HG03575 (cell line): ENCODE data around the gene TSPYL2.

Experiments
- ATAC-seq: cut with Tn5 transposase; IDR thresholded peaks from one replicate; pipeline ENCODE4 v1.9.1; 2021; ENCODE audit not compliant: unreplicated experiment, insufficient number of reproducible peaks, low FRiP score; ENCODE audit errors: extremely low read depth

The TSPYL2 gene

DNA sequence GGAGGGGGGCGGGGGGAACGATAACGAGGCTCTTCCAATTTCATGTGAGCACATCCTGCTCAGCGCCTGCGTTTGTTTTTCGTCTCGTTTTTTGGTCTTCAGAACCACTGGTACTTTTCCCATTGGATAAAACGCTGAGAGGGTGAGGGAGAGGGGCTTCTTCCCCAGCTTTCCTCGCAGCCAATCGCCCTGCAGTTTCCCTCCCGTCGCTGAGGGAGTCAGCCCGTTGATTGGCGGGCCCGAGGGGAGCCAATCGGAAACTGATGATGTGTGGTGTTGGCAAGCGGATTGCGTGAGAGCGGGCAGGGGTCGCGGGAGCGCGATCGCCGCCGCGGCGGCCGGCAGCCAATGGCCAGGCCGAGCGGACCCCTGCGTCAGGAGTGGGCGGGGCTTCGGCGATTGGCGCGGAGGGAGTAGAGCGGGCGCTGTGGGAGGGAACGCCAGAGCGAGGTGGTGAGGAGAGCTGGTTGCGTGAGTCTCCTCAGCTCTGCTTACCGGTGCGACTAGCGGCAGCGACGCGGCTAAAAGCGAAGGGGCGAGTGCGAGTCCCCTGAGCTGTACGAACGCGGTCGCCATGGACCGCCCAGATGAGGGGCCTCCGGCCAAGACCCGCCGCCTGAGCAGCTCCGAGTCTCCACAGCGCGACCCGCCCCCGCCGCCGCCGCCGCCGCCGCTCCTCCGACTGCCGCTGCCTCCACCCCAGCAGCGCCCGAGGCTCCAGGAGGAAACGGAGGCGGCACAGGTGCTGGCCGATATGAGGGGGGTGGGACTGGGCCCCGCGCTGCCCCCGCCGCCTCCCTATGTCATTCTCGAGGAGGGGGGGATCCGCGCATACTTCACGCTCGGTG is at the start of gene TSPYL2:
Gene TSPYL2 (plus strand): TSS at position 443 of the 848 bp plus-strand sequence. CDS start 132 bp downstream, at position 575.
- ATAC-seq, result peak; percentile 61

GRCh38 chrX:53036149-53036548 is 46.0 kb upstream of the TSPYL2 start:
- no peak for ATAC-seq

DNA sequence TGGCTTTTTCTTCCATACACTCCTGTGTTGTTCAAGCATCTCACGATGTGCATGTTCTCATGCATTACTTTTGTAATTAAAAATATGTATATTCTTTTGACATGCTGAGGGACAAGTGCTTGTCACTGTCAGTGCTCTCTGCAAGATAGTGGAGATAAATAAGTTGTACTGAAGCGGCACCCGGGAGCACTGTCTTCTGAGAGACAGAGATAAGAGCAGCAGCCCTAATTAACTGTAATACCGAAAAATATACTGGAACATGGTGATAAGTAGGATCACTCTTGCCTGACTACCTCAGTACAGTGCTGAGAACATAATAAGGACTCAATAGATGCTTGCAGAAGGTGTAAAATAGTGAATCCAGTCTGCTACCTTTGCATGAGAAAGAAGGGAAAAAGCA is 42.9 kb upstream of the TSPYL2 start:
- no peak for ATAC-seq

DNA sequence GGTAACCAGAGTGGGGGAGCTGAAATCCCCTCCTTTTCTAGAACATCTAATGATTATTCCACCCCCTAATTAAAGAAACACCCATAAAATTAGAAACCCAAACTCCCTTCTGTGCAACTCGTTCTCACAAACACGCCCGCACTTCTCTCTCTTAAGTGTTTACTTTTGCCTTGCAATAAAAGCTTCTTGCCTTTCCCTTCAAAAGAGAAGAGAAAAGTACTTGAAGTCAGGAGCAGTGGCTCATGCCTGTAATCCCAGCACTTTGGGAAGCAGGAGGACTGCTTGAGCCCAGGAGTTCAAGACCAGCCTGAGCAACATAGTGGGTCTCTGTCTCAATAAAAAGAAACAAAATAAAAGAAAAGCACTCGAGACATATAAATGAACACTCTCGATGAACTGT is 37.2 kb upstream of the TSPYL2 start:
- no peak for ATAC-seq

GRCh38 chrX:53047228-53047627 is 34.9 kb upstream of the TSPYL2 start:
- ATAC-seq, result no peak

DNA sequence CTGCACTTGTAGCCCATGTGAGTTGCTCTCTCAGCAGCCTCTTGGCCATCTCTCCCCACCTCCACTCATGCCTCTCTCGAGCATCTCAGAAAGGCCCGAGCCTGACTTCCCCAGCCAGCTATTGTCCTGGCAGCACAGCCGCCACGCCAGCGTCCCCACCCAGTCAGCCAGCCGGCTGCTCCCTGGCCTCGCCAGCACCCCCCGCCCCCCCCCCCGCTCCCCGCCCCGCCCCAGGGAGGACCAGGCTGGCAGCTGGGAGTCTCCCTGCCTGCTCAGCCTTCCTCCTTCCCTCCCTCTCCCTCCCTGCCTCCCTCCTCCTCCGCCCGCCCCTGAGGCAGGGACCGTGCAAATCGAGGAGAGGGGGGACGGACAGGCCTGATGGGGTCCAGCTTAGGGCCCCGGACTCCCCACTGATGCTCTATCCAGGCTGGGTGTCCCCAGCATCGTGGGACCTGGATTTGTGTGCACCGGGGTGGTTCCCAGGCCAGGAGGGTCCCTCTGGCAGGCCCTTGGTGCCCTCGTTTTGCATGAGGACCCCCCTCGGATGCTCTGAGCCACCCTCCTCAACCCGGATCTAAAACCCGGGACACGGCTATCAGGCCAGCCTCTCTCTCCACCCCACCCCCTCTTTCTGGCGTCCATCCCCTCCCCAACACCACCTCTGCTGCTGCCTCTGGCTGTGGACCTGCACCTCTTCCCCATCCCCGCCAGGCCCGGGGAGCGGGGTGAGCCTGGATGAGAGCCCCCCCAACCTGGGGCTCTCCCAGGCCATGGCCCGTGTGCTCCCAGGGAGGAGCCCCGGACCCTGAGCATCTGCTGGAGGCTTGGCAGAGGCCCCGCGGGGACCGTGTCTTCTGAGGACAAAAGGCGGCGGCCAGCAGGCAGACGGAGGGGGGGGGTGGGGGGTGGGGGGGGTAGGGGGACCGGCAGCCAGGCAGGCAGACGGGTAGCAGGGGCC is 33.7 kb upstream of the TSPYL2 start, which contains the start of gene GPR173:
Gene GPR173 (plus strand): TSS at position 621 of the 958 bp plus-strand sequence. CDS start 27,833 bp downstream, outside the sequence.
- ATAC-seq, result no peak

GRCh38 chrX:53049127-53049517 is 33.0 kb upstream of the TSPYL2 start:
- ATAC-seq, result no peak

DNA sequence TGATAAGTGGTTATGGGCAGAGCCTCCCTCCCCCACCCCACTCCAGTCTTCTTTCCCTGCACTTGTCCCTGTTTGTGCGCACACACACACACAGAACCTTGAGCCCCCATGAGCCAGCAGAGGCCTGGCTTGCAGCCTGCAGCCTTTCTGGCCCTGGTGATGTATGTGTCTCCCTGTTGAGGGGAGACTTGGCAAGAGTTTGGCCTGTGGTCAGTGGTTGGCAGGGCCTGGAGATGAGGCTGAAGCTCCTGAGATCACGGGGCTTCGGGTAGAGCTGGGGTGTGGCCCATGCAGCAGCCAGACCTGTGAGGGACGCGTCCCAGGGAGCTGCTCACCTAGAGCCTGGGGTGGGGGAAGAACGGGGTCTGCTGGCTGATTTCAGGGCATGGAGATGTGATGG is 31.3 kb upstream of the TSPYL2 start:
- ATAC-seq, result no peak

DNA sequence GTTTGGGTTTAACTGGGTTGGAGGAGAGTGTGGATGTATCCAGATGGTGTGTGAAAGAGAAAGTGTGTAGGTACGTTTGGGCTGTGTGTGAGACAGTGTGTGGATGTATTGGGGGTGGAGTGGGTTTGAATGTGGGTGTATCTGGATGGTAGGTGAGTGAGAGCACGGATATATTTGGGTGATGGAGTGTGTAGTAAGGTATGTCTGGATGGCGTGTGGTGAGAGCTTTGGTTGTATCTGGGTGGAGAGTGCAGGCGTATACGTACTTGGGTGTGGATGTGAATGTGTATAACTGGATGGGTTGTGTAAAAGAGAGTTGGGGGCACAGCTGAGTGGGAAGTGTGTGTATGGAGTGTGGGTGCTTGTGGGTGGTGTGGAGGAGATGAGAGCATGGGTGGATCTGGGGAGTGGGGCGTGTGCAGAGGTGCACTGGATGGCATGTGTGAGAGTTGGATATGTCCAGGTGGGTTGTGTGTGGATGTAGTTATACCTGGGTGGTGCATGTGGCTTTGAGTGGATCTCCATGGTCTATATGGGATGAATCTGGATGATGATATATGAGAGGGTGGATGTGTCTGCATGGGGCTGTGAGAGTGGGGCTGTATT is 26.8 kb upstream of the TSPYL2 start:
- ATAC-seq, result no peak

- ATAC-seq, result no peak
These were observed 25.9 kb upstream of the TSPYL2 start for GRCh38 chrX:53056292-53056691.

DNA sequence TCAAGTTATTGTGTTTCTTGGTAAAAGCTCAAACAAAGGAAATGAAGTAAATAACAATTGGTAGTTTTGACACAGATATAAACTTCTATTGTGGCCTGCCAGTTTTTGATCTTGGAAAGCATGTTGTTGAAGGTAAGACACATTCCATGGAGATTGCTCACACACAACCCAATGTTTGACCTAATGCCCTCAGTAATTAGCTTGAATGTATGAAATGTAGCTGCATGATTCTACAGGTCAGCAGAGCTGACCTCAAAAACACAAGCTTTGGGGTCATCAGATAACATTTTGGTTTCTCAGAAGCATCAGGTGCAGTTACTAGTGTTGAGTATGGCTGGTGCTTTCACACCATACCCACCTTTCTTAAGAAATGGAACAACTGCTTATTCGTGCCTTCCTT is 17.1 kb upstream of the TSPYL2 start:
- ATAC-seq, result no peak

DNA sequence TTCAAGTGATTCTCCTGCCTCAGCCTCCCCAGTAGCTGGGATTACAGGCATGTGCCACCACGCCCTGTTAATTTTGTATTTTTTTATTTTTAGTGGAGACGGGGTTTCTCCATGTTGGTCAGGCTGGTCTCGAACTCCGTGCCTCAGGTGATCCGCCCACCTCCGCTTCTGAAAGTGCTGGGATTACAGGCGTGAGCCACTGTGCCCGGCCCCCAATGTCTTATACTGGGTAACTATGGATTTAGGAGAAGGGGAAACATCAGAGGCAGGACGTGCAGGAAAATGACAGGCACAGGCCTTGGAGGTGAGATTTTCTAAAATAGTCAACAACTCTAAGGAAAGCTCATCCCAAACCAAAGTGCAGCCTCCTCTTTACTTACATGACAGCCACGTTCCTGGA is 11.1 kb upstream of the TSPYL2 start:
- ATAC-seq, result no peak

DNA sequence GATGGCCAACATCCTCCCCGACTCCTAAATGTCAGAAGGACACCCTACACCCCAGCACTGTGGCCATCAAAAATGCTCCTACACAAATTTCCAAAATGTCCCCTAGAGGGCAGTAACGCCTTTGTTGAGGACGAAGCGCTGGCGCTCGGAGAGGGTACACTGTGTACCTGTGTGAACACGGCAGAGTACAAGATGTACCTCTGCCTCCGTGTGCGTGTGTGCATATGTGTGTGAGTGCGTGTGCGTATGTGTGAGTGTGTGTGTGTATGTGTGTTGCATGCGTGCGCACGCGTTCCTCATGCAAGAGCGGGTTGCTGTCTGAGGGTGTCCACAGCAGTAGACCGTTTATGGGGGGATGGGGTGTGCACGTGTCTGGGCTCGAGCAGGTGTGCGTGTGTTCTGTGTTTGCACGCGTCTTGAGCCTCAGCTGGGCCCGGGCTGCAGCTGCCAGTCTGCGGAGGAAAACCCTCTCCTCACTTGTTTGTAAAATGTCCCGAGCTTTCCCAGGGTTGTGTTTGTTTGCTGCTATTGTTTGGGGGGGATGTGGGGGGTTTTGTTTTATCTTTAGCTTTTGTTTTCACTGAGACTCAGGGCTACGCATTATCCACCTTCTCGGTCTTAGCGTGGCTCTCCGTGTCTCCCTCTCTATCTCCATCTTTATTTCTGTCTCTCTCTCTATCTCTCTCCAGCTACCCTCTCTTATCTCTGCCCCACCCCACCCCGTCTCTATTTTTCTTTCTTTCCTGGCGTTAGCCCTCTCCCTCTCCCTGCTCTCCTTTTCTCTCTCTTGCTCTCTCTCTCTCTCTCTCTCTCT is 10.4 kb upstream of the TSPYL2 start:
- ATAC-seq, result no peak

GRCh38 chrX:53072418-53073114 is 9.6 kb upstream of the TSPYL2 start:
- ATAC-seq, result no peak

DNA sequence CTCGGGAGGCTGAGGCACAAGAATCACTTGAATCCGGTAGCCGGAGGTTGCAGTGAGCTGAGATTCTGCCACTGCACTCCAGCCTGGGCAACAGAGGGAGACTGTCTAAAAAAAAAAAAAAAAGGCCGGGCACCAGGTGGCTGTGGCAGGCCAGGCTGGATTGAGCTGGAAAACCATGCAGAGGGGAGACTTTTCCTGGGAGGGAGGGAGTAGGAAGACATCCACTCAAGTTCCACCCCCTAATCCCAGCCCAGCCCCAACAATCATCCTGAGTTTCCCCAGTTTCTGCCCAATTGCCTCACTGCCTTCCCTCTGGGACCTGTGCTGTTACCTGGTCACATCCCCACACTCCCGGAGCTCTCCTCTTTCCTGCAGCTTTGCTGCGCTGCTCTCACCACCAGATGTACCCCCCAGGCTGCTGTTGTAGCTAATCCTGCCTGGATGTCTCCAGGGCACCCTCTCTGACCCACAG is 9.0 kb upstream of the TSPYL2 start:
- no peak for ATAC-seq

DNA sequence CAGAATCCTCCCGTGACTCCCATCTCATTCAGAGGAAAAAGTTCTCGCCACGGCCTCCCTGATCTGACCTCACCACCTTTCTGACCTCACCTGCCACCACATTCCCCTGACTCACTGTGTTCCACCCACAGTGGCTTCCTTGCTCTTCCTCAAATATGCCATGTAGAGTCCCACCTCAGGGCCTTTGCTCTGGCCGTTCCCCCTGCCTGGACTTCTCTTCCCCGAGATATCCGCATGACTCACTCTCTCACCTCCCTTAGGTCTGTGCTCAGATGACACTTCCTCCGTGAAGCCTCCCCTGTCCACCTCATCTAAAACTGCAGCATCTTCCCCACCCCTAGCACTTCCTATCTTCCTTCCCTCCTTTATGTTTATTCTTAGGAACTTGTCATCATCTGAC is 7.2 kb upstream of the TSPYL2 start:
- no peak for ATAC-seq

GRCh38 chrX:53076671-53077070 is 5.5 kb upstream of the TSPYL2 start:
- ATAC-seq, result no peak
